GM23248 (cell line): Measurements from ENCODE around the gene SLC13A4. TPM values are rescaled to one million over a fixed set of nuclear protein-coding genes. Genes with fewer than 3 reads are reported as not detected.
A peak's percentile ranks its signal among the peaks of the same experiment; 100 is the strongest.

Source experiments
- DNase-seq: peaks from one replicate; pipeline ENCODE4 v3.0.0-alpha.2; 2015
- H2AFZ ChIP-seq: fragments of 200-600 bp; sonication (generic); 2 replicates; pipeline ENCODE4 v1.6.1; 2016; ENCODE audit warnings: antibody characterized with exemption
- H3F3A ChIP-seq: fragments of 200-600 bp; sonication (generic); 2 replicates; pipeline ENCODE4 v1.6.1; 2016; ENCODE audit warnings: mild to moderate bottlenecking, antibody characterized with exemption, mixed run types; ENCODE audit not compliant: insufficient read depth
- H3K27ac ChIP-seq: fragments of 200-600 bp; sonication (generic); 2 replicates; pipeline ENCODE4 v1.5.1; 2016; ENCODE audit warnings: mild to moderate bottlenecking
- H3K27me3 ChIP-seq: fragments of 200-600 bp; sonication (generic); replicated peaks from 2 replicates; pipeline ENCODE4 v1.6.1; 2016; ENCODE audit warnings: mild to moderate bottlenecking; ENCODE audit not compliant: insufficient read depth
- H3K36me3 ChIP-seq: fragments of 200-600 bp; sonication (generic); 2 replicates; pipeline ENCODE4 v1.6.1; 2016; ENCODE audit warnings: low read depth, mild to moderate bottlenecking
- H3K4me1 ChIP-seq: fragments of 200-600 bp; sonication (generic); 2 replicates; pipeline ENCODE4 v1.6.1; 2016; ENCODE audit warnings: mild to moderate bottlenecking; ENCODE audit not compliant: insufficient read depth
- H3K4me2 ChIP-seq: fragments of 200-600 bp; sonication (generic); one replicate; pipeline ENCODE4 v1.6.1; 2016; ENCODE audit warnings: mild to moderate bottlenecking; ENCODE audit not compliant: unreplicated experiment
- H3K4me3 ChIP-seq: fragments of 200-600 bp; sonication (generic); 2 replicates; pipeline ENCODE4 v1.5.1; 2016; ENCODE audit warnings: mild to moderate bottlenecking
- H3K79me2 ChIP-seq: fragments of 200-600 bp; sonication (generic); 2 replicates; pipeline ENCODE4 v1.6.1; 2016; ENCODE audit warnings: mild to moderate bottlenecking; ENCODE audit not compliant: insufficient read depth
- H3K9ac ChIP-seq: fragments of 200-600 bp; sonication (generic); 2 replicates; pipeline ENCODE4 v1.6.1; 2016; ENCODE audit warnings: mild to moderate bottlenecking
- H3K9me2 ChIP-seq: fragments of 200-600 bp; sonication (generic); 2 replicates; pipeline ENCODE4 v1.6.1; 2016; ENCODE audit warnings: mixed run types, mild to moderate bottlenecking, moderate library complexity; ENCODE audit not compliant: insufficient read depth
- H3K9me3 ChIP-seq: fragments of 200-600 bp; sonication (generic); one replicate; pipeline ENCODE4 v1.6.1; 2017; ENCODE audit warnings: low read depth
- H4K20me1 ChIP-seq: fragments of 200-600 bp; sonication (generic); 2 replicates; pipeline ENCODE4 v1.6.0; 2016; ENCODE audit not compliant: insufficient read depth
- EZH2 ChIP-seq: fragments of 200-600 bp; sonication (generic); IDR thresholded peaks from 2 replicates; pipeline ENCODE4 v1.6.1; 2018; ENCODE audit warnings: antibody characterized with exemption, mild to moderate bottlenecking; ENCODE audit not compliant: insufficient read depth, poor library complexity, severe bottlenecking
- EZH2phosphoT487 ChIP-seq: fragments of 200-600 bp; sonication (generic); IDR thresholded peaks from 2 replicates; pipeline ENCODE4 v1.6.1; 2018; ENCODE audit warnings: antibody characterized with exemption, moderate library complexity, mild to moderate bottlenecking, low read depth; ENCODE audit not compliant: insufficient read depth
- WGBS, 2 experiments: methylation state at CpG; one replicate each; pipeline ENCODE4 v1.1.6; 2015 to 2017; ENCODE audit warnings: low lambda C conversion rate in 2 of 2, low coverage in 1 of 2; ENCODE audit errors: missing lambda C conversion rate in 2 of 2; 5-methylcytosine and 5-hydroxymethylcytosine counted together
- in situ Hi-C: fragments of 300-500 bp; cut with MboI; formaldehyde crosslinking; loops from 2 replicates; pipeline ENCODE4 v1.15.0; 2020
- polyA plus RNA-seq: library from polyadenylated mRNA; unstranded; fragments of >200 nt; fragmentation: Nextera tagmentation; extraction: Ambion mirVana; gene quantifications from 2 replicates; pipeline ENCODE4 v1.2.1, GENCODE V29; 2016
- total RNA-seq: library from RNA; depleted of rRNA; stranded (reverse); fragments of >200 nt; shearing (Covaris generic); gene quantifications from 2 replicates; pipeline ENCODE4 v1.2.3, GENCODE V29; 2014

Gene SLC13A4
- total and polyA plus RNA-seq, 2 experiments from 2014 or later = 0.11 to 1.9 TPM

- WGBS, 2 experiments = 44 to 46% methylated on average over 3 of the region's 3 CpGs
- Histone ChIP-seq H3K27ac (peak overlapping the region; percentile 63), H3K79me2 (peaks cover 26% of the 10 kb centered on the region), H3K4me3 (no peak overlapping the region), H3K9me2 (no peaks in the 10 kb centered on the region), H3K36me3 (peaks cover 20% of the 10 kb centered on the region; the same call in 1 of the 2 replicates), H3K9ac (no peak overlapping the region), H3K9me3 (no peaks in the 10 kb centered on the region), H3K27me3 (no peaks in the 10 kb centered on the region), H3K4me2 (no peak overlapping the region), H4K20me1 (no peaks in the 10 kb centered on the region), H3F3A (peaks cover 20% of the 10 kb centered on the region), H3K4me1 (peaks cover 24% of the 10 kb centered on the region), H2AFZ (peak overlapping the region; percentile 26; the same call in 1 of the 2 replicates)
- in situ Hi-C loops = no loop called here
- TF ChIP-seq EZH2 (no peak), EZH2phosphoT487 (no peak)
- peak; percentile 57 for DNase-seq
These were observed 35.9 kb downstream of the SLC13A4 start for GRCh38 chr7:135692055-135692454.

GRCh38 chr7:135690566-135690965, 37.4 kb downstream of the SLC13A4 start:
- H3F3A ChIP-seq = peaks cover 22% of the 10 kb centered on the region
- H3K9me3 ChIP-seq = no peaks in the 10 kb centered on the region
- 54 to 57% methylated on average over 3 of the region's 3 CpGs for WGBS, 2 experiments
- peaks cover 20% of the 10 kb centered on the region; the same call in 1 of the 2 replicates for H3K36me3 ChIP-seq
- TF ChIP-seq EZH2phosphoT487 (no peak), EZH2 (no peak)
- H2AFZ ChIP-seq = no peak overlapping the region
- peaks cover 28% of the 10 kb centered on the region for H3K4me1 ChIP-seq
- no peak overlapping the region for H3K4me3 ChIP-seq
- peak overlapping the region; percentile 11 for H3K4me2 ChIP-seq
- no peaks in the 10 kb centered on the region for H3K27me3 ChIP-seq
- peak; percentile 80 for DNase-seq
- peaks cover 39% of the 10 kb centered on the region for H3K79me2 ChIP-seq
- H3K27ac ChIP-seq = peak overlapping the region; percentile 50
- in situ Hi-C loops = no loop called here
- no peaks in the 10 kb centered on the region for H4K20me1 ChIP-seq
- H3K9me2 ChIP-seq = no peaks in the 10 kb centered on the region
- no peak overlapping the region for H3K9ac ChIP-seq

- WGBS, 2 experiments = 0% methylated on average over 1 of the region's 1 CpG
- in situ Hi-C loops = no loop called here
- TF ChIP-seq EZH2phosphoT487 (no peak), EZH2 (no peak)
These were observed 40.5 kb downstream of the SLC13A4 start for GRCh38 chr7:135687466-135687865.

GRCh38 chr7:135685306-135686084, 42.5 kb downstream of the SLC13A4 start:
- TF ChIP-seq EZH2phosphoT487 (no peak), EZH2 (no peak)
- H3K36me3 ChIP-seq = peaks cover 9% of the 10 kb centered on the region; the same call in 1 of the 2 replicates
- H3K9ac ChIP-seq = peak overlapping the region; percentile 9; the same call in 1 of the 2 replicates

More at GRCh38 chr7:135687466-135687865, 40.5 kb downstream of the SLC13A4 start:
- peaks cover 65% of the 10 kb centered on the region for H3K79me2 ChIP-seq
- H3K27ac ChIP-seq = no peak overlapping the region
- no peaks in the 10 kb centered on the region for H3K9me2 ChIP-seq
- peaks cover 9% of the 10 kb centered on the region; the same call in 1 of the 2 replicates for H3K36me3 ChIP-seq
- no peak overlapping the region for H3K4me3 ChIP-seq
- peaks cover 50% of the 10 kb centered on the region for H3K4me1 ChIP-seq
- H3K9ac ChIP-seq = no peak overlapping the region
- H3K4me2 ChIP-seq = no peak overlapping the region
- no peak overlapping the region for H2AFZ ChIP-seq
- H4K20me1 ChIP-seq = no peaks in the 10 kb centered on the region
- DNase-seq = no peak
- no peaks in the 10 kb centered on the region for H3K27me3 ChIP-seq
- no peaks in the 10 kb centered on the region for H3K9me3 ChIP-seq
- H3F3A ChIP-seq = peaks cover 43% of the 10 kb centered on the region

More at GRCh38 chr7:135685306-135686084, 42.5 kb downstream of the SLC13A4 start:
- H3K27ac ChIP-seq = peak overlapping the region; percentile 49
- H2AFZ ChIP-seq = no peak overlapping the region
- peaks cover 30% of the 10 kb centered on the region for H3F3A ChIP-seq
- peaks cover 33% of the 10 kb centered on the region for H3K4me1 ChIP-seq
- H3K79me2 ChIP-seq = peaks cover 84% of the 10 kb centered on the region
- H3K4me3 ChIP-seq = no peak overlapping the region
- H3K4me2 ChIP-seq = peak overlapping the region; percentile 30
- no peaks in the 10 kb centered on the region for H3K9me2 ChIP-seq
- H4K20me1 ChIP-seq = no peaks in the 10 kb centered on the region
- DNase-seq = peak; percentile 78
- in situ Hi-C loops = no loop called here
- H3K9me3 ChIP-seq = no peaks in the 10 kb centered on the region
- H3K27me3 ChIP-seq = no peaks in the 10 kb centered on the region
- WGBS, 2 experiments = 47 to 50% methylated on average over 9 of the region's 9 CpGs
